GM23338 (cell line): ENCODE measurements around the gene KBTBD6. TPM values are rescaled to one million over a fixed set of nuclear protein-coding genes. Genes with fewer than 3 reads are reported as not detected.

ENCODE experiments used
- ATAC-seq: fragments of 200-7000 bp; cut with Tn5 transposase; 3 replicates; pipeline ENCODE4 v1.9.1; 2020
- DNase-seq: peaks from one replicate; pipeline ENCODE4 v3.0.0-alpha.2; 2015; ENCODE audit warnings: low spot score
- H2AFZ ChIP-seq: fragments of 200-600 bp; sonication (generic); 2 replicates; pipeline ENCODE4 v1.8.0; 2016; ENCODE audit warnings: antibody characterized with exemption, mild to moderate bottlenecking, moderate library complexity
- H3F3A ChIP-seq: fragments of 200-600 bp; sonication (generic); replicated peaks from 2 replicates; pipeline ENCODE4 v1.8.0; 2017; ENCODE audit warnings: antibody characterized with exemption, mixed run types, low read depth
- H3K27ac ChIP-seq: fragments of 200-600 bp; sonication (generic); 2 replicates; pipeline ENCODE4 v1.6.1; 2016; ENCODE audit warnings: low read depth
- H3K27me3 ChIP-seq: fragments of 200-600 bp; sonication (generic); 2 replicates; pipeline ENCODE4 v1.8.0; 2016; ENCODE audit warnings: mild to moderate bottlenecking, mixed run types, moderate library complexity; ENCODE audit not compliant: insufficient read depth
- H3K36me3 ChIP-seq: fragments of 200-600 bp; sonication (generic); 2 replicates; pipeline ENCODE4 v1.8.0; 2016; ENCODE audit warnings: mild to moderate bottlenecking; ENCODE audit not compliant: insufficient read depth
- H3K4me1 ChIP-seq: fragments of 200-600 bp; sonication (generic); 2 replicates; pipeline ENCODE4 v1.8.0; 2016; ENCODE audit warnings: mild to moderate bottlenecking, moderate library complexity; ENCODE audit not compliant: insufficient read depth
- H3K4me2 ChIP-seq: fragments of 200-600 bp; sonication (generic); 2 replicates; pipeline ENCODE4 v1.7.1; 2017; ENCODE audit warnings: mixed run types
- H3K4me3 ChIP-seq: fragments of 200-600 bp; sonication (generic); 2 replicates; pipeline ENCODE4 v1.6.1; 2016; ENCODE audit warnings: mixed run types
- H3K79me2 ChIP-seq: fragments of 200-600 bp; sonication (generic); replicated peaks from 2 replicates; pipeline ENCODE4 v1.8.0; 2017; ENCODE audit warnings: mild to moderate bottlenecking; ENCODE audit not compliant: insufficient read depth
- H3K9me2 ChIP-seq: fragments of 200-600 bp; sonication (generic); 2 replicates; pipeline ENCODE4 v1.8.0; 2017; ENCODE audit not compliant: insufficient read depth
- H4K20me1 ChIP-seq: fragments of 200-600 bp; sonication (generic); replicated peaks from 2 replicates; pipeline ENCODE4 v1.8.0; 2017; ENCODE audit warnings: mild to moderate bottlenecking; ENCODE audit not compliant: insufficient read depth
- H3K27ac Mint-ChIP-seq: 2 replicates; pipeline ENCODE4 v1.8.0; 2020; ENCODE audit warnings: inconsistent platforms, mild to moderate bottlenecking, moderate library complexity, mixed read lengths
- H3K27me3 Mint-ChIP-seq: 3 replicates; pipeline ENCODE4 v1.8.0; 2022; ENCODE audit warnings: low read depth, mild to moderate bottlenecking, moderate library complexity, mixed read lengths, inconsistent platforms; ENCODE audit not compliant: insufficient read depth, poor library complexity
- H3K36me3 Mint-ChIP-seq: 3 replicates; pipeline ENCODE4 v1.8.0; 2021; ENCODE audit warnings: low read depth, mild to moderate bottlenecking, inconsistent platforms, moderate library complexity, mixed read lengths
- H3K4me1 Mint-ChIP-seq: 3 replicates; pipeline ENCODE4 v1.8.0; 2020; ENCODE audit warnings: mild to moderate bottlenecking, inconsistent platforms, mixed read lengths
- H3K4me3 Mint-ChIP-seq: 3 replicates; pipeline ENCODE4 v1.8.0; 2021; ENCODE audit warnings: moderate library complexity, mild to moderate bottlenecking, inconsistent platforms, mixed read lengths
- H3K9me3 Mint-ChIP-seq: 3 replicates; pipeline ENCODE4 v1.8.0; 2020; ENCODE audit warnings: moderate library complexity, mild to moderate bottlenecking, inconsistent platforms, mixed read lengths
- EZH2 ChIP-seq: fragments of 200-600 bp; sonication (generic); IDR thresholded peaks from one replicate; pipeline ENCODE4 v1.8.0; 2017; ENCODE audit warnings: antibody characterized with exemption, mild to moderate bottlenecking, low read depth; ENCODE audit not compliant: unreplicated experiment
- EZH2phosphoT487 ChIP-seq: fragments of 200-600 bp; sonication (generic); IDR thresholded peaks from one replicate; pipeline ENCODE4 v1.8.1; 2018; ENCODE audit warnings: antibody characterized with exemption; ENCODE audit not compliant: unreplicated experiment
- JUNB ChIP-seq: IDR thresholded peaks from one replicate; pipeline ENCODE4 v1.6.1; 2016; ENCODE audit warnings: antibody characterized with exemption; ENCODE audit not compliant: unreplicated experiment
- NANOG ChIP-seq: IDR thresholded peaks from 2 replicates; pipeline ENCODE4 v1.6.1; 2016; ENCODE audit warnings: antibody characterized with exemption, borderline replicate concordance
- POLR2AphosphoS5 ChIP-seq: IDR thresholded peaks from 2 replicates; pipeline ENCODE4 v1.6.1; 2016; ENCODE audit warnings: antibody characterized with exemption, low read depth
- REST ChIP-seq: IDR thresholded peaks from one replicate; pipeline ENCODE4 v1.6.1; 2018; ENCODE audit warnings: antibody characterized with exemption; ENCODE audit not compliant: unreplicated experiment
- STAT1 ChIP-seq: IDR thresholded peaks from one replicate; pipeline ENCODE4 v1.6.1; 2016; ENCODE audit warnings: antibody characterized with exemption; ENCODE audit not compliant: unreplicated experiment
- ZNF114 ChIP-seq: fragments of 250-450 bp; sonication (Bioruptor Pico); IDR thresholded peaks from 2 replicates; pipeline ENCODE4 v1.5.0; 2020; ENCODE audit warnings: mild to moderate bottlenecking, moderate library complexity
- ZNF331 ChIP-seq: fragments of 250-450 bp; sonication (Bioruptor Pico); IDR thresholded peaks from 2 replicates; pipeline ENCODE4 v1.5.0; 2020; ENCODE audit warnings: low read depth, mild to moderate bottlenecking, moderate library complexity
- ZNF462 ChIP-seq: fragments of 250-450 bp; sonication (Bioruptor Pico); IDR thresholded peaks from 2 replicates; pipeline ENCODE4 v1.5.0; 2020; ENCODE audit warnings: mild to moderate bottlenecking, moderate library complexity
- polyA plus RNA-seq: library from polyadenylated mRNA; unstranded; fragments of >200 nt; fragmentation: Nextera tagmentation; extraction: Ambion mirVana; gene quantifications from 2 replicates; pipeline ENCODE4 v1.2.1, GENCODE V29; 2016
- total RNA-seq: library from RNA; depleted of rRNA; stranded (reverse); fragments of >200 nt; shearing (Covaris generic); gene quantifications from 2 replicates; pipeline ENCODE4 v1.2.3, GENCODE V29; 2014
- TF ChIP-seq, protein P1 (sequence below): IDR thresholded peaks from 2 replicates; pipeline ENCODE4 v1.6.1; 2016; ENCODE audit warnings: antibody characterized with exemption

Gene KBTBD6
- total and polyA plus RNA-seq, 2 experiments from 2014 or later = 5.7 to 13.5 TPM

DNA sequence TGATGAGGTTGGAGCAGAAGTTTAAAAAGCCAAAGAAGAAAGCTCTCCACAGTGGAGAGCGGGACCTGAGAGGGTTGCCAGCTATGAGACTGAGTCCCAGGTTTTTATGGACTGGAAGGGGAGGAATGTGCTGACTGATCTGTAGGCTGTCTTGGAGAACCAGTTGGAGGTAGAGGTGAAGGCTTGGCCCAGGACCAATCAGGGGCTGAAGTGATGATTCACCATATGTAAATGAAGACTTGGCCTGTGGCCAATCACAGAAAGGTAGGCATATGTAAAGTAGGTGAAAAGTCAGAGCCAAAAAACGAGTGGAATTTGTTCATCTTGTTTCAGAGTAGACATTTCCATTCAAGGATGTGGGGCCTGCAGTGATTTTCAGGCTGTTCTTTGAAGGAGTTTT is 17.5 kb upstream of the KBTBD6 start:
- no peaks in the 10 kb centered on the region for H3K27me3 ChIP-seq
- H3K4me2 ChIP-seq = no peak overlapping the region
- no peaks in the 10 kb centered on the region for H3F3A ChIP-seq
- Mint-ChIP-seq H3K4me3 (no peak overlapping the region), H3K36me3 (peaks cover 72% of the 10 kb centered on the region), H3K27ac (no peak overlapping the region), H3K4me1 (peaks cover 7% of the 10 kb centered on the region), H3K27me3 (peaks cover 2% of the 10 kb centered on the region), H3K9me3 (peaks cover 64% of the 10 kb centered on the region)
- no peaks in the 10 kb centered on the region for H3K79me2 ChIP-seq
- H3K9me2 ChIP-seq = 0 out of 2 replicates have a peak, but pooled peaks cover 6% of the 10 kb centered on the region
- TF ChIP-seq EZH2phosphoT487 (no peak), REST (no peak), JUNB (no peak), ZNF462 (CRISPR knock-in tag) (no peak), STAT1 (no peak), EZH2 (no peak), ZNF114 (CRISPR knock-in tag) (no peak), ZNF331 (CRISPR knock-in tag) (no peak), NANOG (no peak), POLR2AphosphoS5 (no peak)
- TF ChIP-seq, protein P1, sequence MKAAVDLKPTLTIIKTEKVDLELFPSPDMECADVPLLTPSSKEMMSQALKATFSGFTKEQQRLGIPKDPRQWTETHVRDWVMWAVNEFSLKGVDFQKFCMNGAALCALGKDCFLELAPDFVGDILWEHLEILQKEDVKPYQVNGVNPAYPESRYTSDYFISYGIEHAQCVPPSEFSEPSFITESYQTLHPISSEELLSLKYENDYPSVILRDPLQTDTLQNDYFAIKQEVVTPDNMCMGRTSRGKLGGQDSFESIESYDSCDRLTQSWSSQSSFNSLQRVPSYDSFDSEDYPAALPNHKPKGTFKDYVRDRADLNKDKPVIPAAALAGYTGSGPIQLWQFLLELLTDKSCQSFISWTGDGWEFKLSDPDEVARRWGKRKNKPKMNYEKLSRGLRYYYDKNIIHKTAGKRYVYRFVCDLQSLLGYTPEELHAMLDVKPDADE = no peak
- H3K4me1 ChIP-seq = peaks cover 5% of the 10 kb centered on the region; the same call in 1 of the 2 replicates
- ATAC-seq (no peak), DNase-seq (no peak)
- no peak overlapping the region for H2AFZ ChIP-seq
- no peak overlapping the region for H3K27ac ChIP-seq
- H3K4me3 ChIP-seq = no peak overlapping the region
- no peaks in the 10 kb centered on the region for H4K20me1 ChIP-seq
- peaks cover 20% of the 10 kb centered on the region for H3K36me3 ChIP-seq
